Activated naive CD4-positive, alpha-beta T cell treated with anti-CD3 and anti-CD28 coated beads for 36 hours (primary cell): ENCODE results near the gene LYRM4. TPM values are rescaled to one million over a fixed set of nuclear protein-coding genes. Genes with fewer than 3 reads are reported as not detected.
A peak's percentile ranks its signal among the peaks of the same experiment; 100 is the strongest.

ENCODE experiments used
- CTCF ChIA-PET: fragments of 350-600 bp; sonication (Branson Sonifier 250); formaldehyde crosslinking; loops from one replicate; lab custom pipeline; 2021; ENCODE audit warnings: antibody characterized with exemption; lab: Charles Lee
- DNase-seq: peaks from one replicate; pipeline ENCODE4 v3.0.0-alpha.2; 2020
- H3K27ac Mint-ChIP-seq: one replicate; pipeline ENCODE4 v1.8.0; 2021; ENCODE audit warnings: mild to moderate bottlenecking, mixed read lengths
- H3K27me3 Mint-ChIP-seq: one replicate; pipeline ENCODE4 v1.8.0; 2021; ENCODE audit warnings: low read depth, mixed read lengths
- H3K36me3 Mint-ChIP-seq: one replicate; pipeline ENCODE4 v1.8.0; 2021; ENCODE audit warnings: low read depth, mixed read lengths
- H3K4me1 Mint-ChIP-seq: one replicate; pipeline ENCODE4 v1.8.0; 2021; ENCODE audit warnings: low read depth, mixed read lengths
- H3K4me3 Mint-ChIP-seq: one replicate; pipeline ENCODE4 v1.8.0; 2021; ENCODE audit warnings: mild to moderate bottlenecking, moderate library complexity, mixed read lengths
- H3K9me3 Mint-ChIP-seq: one replicate; pipeline ENCODE4 v1.8.0; 2021; ENCODE audit warnings: mixed read lengths
- intact Hi-C: fragments of 100-400 bp; cut with micrococcal nuclease; formaldehyde crosslinking; loops from one replicate; pipeline ENCODE4 v1.15.1; 2023
- total RNA-seq, 2 experiments: library from RNA; stranded (reverse); gene quantifications; one replicate each; pipeline ENCODE4 v1.2.3, GENCODE V29; 2021

The LYRM4 gene
- total RNA-seq, 2 experiments from 2014 or later = 46.2 to 51.6 TPM

DNA sequence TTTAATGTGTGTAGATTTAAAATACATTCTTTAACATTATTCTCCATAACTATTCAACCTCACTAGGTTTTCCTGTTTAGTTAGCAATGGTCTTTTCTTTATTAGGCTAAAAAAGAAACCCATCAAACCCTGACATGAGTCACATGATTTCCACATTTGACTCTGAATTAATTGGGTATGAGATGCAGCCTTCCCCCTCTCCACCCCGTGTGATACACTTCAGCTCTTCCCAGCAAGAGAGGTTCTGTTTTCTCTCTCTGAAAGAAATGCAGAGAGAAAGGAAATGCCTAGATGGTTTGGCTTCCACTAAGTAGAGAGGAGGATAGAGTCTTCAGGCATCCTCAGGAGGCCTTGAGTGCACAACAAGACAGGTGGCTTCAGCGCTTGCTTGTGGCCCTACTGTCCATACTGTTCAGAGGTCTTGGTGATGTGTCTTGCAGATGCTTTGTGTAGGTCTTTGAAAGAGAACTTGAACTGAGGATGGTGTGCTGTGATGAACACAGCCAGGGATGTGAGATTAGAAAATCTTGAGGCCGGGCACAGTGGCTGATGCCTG lies 17.9 kb upstream of the LYRM4 start:
- H3K27ac Mint-ChIP-seq = peak overlapping the region; percentile 96
- peak overlapping the region; percentile 34 for H3K4me3 Mint-ChIP-seq
- H3K36me3 Mint-ChIP-seq = peaks cover 5% of the 10 kb centered on the region
- H3K4me1 Mint-ChIP-seq = peaks cover 33% of the 10 kb centered on the region
- CTCF ChIA-PET = interaction anchor here (0.7 to 0.9 kb wide), 2 partner anchors 135 to 941 kb away, joined by 3 read pairs; no protein-coding TSS in a partner anchor
- intact Hi-C loops = no loop called here
- DNase-seq = peak; percentile 34
- H3K27me3 Mint-ChIP-seq = no peaks in the 10 kb centered on the region
- no peaks in the 10 kb centered on the region for H3K9me3 Mint-ChIP-seq

DNA sequence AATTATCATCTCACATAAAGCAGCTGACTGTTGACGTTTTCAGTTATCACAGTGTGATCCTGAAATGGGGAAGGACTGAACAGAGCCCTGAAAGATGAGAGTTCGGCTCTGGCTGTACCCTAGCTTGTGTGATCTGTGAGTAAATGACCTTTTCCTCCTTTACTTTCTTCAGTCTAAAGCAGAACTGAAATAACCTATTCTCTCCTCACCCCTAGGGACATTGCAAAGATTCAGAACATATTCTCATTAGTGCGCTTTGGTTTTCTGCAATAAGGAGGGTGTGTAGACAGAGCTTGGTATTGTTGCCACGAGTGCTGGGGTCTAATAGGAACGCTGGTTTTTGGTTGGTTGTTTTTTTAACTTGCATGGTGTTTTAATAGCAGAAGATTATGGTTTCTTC lies 17.3 kb upstream of the LYRM4 start:
- Mint-ChIP-seq H3K4me1 (peaks cover 39% of the 10 kb centered on the region), H3K27me3 (no peaks in the 10 kb centered on the region), H3K36me3 (peaks cover 8% of the 10 kb centered on the region), H3K27ac (peak overlapping the region; percentile 9), H3K4me3 (no peak overlapping the region), H3K9me3 (no peaks in the 10 kb centered on the region)
- intact Hi-C loops = no loop called here
- CTCF ChIA-PET = interaction anchor here (0.7 to 0.9 kb wide), 2 partner anchors 134 to 942 kb away, joined by 3 read pairs; no protein-coding TSS in a partner anchor
- no peak for DNase-seq

DNA sequence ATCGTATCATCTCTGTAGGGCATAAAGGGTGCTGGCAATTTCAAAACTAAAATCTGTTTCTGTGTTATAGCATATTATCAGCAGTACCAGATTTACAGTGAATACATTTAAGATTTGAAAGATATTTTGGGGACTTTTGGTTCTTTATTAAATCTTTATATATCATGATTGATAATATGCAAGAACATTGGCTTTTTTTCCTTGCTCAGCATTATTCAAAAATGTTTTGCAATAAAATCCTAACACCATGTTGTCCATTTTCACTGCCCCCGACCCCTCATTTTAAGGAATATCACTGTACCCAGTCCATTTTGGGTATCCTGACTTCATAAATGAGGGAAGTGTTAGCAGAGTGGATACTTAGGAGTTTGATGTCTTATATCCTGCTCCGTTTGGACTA lies 16.8 kb upstream of the LYRM4 start:
- CTCF ChIA-PET = interaction anchor here (0.7 to 0.9 kb wide), 2 partner anchors 134 to 942 kb away, joined by 3 read pairs; no protein-coding TSS in a partner anchor

DNA sequence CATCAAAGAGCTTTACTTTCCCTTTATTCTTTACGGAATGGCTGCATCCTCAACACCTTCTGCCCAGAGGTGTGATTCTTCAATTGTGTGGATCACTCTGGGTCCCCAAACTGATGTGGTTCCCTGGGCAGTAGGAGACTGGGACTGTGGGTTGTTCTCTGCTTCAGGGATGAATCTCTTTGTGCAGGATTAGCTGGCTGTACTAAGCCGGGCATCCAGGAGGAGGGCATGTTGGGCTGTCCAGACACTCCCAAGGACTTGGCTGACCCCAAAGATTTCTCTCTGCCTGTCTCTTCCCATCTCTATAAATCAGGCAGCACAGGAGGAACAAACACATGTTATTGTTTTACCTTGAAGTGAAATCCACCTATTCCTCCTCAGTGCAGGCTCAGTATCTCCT lies 15.8 kb upstream of the LYRM4 start:
- Mint-ChIP-seq H3K4me1 (peaks cover 37% of the 10 kb centered on the region), H3K27me3 (no peaks in the 10 kb centered on the region), H3K27ac (no peak overlapping the region), H3K9me3 (no peaks in the 10 kb centered on the region), H3K4me3 (no peak overlapping the region), H3K36me3 (peaks cover 15% of the 10 kb centered on the region)
- no peak for DNase-seq
- intact Hi-C loops = no loop called here
- CTCF ChIA-PET = interaction anchor here (1.2 to 1.5 kb wide), 2 partner anchors 9 to 11 kb away, joined by 4 read pairs; no protein-coding TSS in a partner anchor

More for the DNA sequence above, 16.8 kb upstream of the LYRM4 start:
- peaks cover 42% of the 10 kb centered on the region for H3K4me1 Mint-ChIP-seq
- no peaks in the 10 kb centered on the region for H3K9me3 Mint-ChIP-seq
- intact Hi-C loops = no loop called here
- H3K27ac Mint-ChIP-seq = no peak overlapping the region
- no peaks in the 10 kb centered on the region for H3K27me3 Mint-ChIP-seq
- no peak overlapping the region for H3K4me3 Mint-ChIP-seq
- H3K36me3 Mint-ChIP-seq = peaks cover 11% of the 10 kb centered on the region
- no peak for DNase-seq

DNA sequence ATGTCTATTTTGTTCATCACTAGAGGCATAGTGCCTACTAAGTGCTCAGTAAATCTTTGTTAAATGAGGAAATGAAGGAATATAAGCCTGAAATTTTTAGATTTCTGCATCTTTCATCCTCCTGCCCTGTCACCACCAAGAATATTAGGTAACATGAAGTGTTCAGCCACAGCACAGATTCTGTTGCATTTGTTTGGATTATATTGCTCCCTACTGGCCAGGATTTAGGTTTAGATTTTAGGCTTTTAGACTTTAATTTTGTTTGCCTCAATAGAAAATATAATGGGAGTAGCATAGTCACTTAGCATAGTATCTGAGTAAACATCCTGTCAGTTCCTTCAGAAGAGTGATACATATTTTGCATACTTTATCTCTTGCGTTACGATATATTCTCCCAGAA lies 14.7 kb upstream of the LYRM4 start:
- no peaks in the 10 kb centered on the region for H3K9me3 Mint-ChIP-seq
- H3K36me3 Mint-ChIP-seq = peaks cover 15% of the 10 kb centered on the region
- no peak overlapping the region for H3K27ac Mint-ChIP-seq
- no peak for DNase-seq
- H3K4me1 Mint-ChIP-seq = peaks cover 33% of the 10 kb centered on the region
- intact Hi-C loops = no loop called here
- CTCF ChIA-PET = no interaction called here
- no peaks in the 10 kb centered on the region for H3K27me3 Mint-ChIP-seq
- no peak overlapping the region for H3K4me3 Mint-ChIP-seq

DNA sequence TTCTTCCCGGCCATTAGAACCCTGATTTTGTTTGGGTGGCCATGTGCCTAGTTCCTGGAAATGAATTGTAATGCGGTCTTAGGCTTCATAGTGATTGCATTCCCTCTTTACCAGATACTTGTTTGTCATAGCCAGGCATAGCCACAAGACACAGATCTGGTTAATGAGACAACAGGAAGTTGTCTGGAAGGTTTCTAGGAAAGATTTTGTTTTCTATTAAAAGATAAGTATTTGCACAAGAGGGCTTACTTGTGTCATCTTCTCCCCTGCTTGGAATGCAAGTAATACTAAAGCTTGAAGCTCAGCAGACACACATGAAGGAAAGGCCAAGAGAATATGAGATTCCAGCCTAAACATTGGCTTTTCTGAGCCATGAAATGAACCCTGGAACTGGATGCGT lies 13.5 kb upstream of the LYRM4 start:
- Mint-ChIP-seq H3K27ac (no peak overlapping the region), H3K4me1 (peaks cover 22% of the 10 kb centered on the region), H3K4me3 (no peak overlapping the region), H3K36me3 (peaks cover 14% of the 10 kb centered on the region), H3K9me3 (no peaks in the 10 kb centered on the region), H3K27me3 (no peaks in the 10 kb centered on the region)
- intact Hi-C loops = no loop called here
- CTCF ChIA-PET = no interaction called here
- no peak for DNase-seq

DNA sequence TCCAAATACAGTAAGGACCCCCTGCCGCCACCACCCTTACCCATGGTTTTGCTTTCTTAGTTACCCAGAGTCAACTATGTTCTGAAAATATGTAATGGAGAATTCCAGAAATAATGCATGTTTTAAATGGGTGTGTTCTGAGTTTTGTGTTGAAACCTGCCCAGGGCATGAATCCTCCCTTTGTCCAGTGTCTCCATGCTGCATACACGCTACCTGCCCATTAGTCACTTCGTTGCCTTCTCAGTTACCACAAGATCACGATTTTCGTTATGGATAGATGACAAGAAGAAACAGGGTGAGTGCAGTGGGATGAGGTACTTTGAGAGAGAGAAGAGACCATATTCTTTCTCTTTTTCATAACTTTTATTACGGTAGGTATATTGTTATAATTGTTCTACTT lies 11.2 kb upstream of the LYRM4 start:
- Mint-ChIP-seq H3K27me3 (no peaks in the 10 kb centered on the region), H3K36me3 (peaks cover 17% of the 10 kb centered on the region), H3K9me3 (no peaks in the 10 kb centered on the region), H3K27ac (no peak overlapping the region), H3K4me1 (peaks cover 11% of the 10 kb centered on the region), H3K4me3 (no peak overlapping the region)
- no peak for DNase-seq
- intact Hi-C loops = no loop called here
- CTCF ChIA-PET = interaction anchor here (0.6 kb wide), 1 partner anchor 128 kb away, joined by 4 read pairs; no protein-coding TSS in a partner anchor

DNA sequence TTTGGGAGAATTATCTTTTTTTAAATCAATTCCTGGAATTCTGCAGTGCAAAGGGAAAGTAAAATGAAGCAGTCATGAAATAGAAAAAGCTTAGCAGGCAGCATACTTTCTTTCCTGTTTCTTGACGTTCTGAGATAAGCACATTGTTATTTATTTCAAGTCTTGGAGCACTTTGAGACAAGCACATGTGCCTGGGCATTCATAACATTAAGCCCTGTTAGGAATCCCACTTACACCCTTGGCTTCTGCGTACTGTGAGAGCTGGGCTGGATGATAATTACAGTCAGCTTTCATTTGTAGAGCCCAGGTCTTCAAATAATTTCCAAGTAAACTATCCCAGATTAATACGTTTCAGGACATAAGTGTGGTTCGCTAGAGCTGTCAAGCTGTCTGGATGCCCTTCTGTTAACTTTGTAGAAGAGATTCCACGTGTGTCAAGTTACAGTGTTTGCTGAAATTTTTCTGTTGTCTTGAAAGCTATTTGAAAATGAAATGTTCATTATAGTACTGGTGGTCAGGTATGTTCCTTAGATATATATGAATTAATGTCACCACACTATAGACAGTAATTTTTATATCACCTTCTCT lies 9.4 kb upstream of the LYRM4 start:
- H3K4me1 Mint-ChIP-seq = peaks cover 16% of the 10 kb centered on the region
- no peak overlapping the region for H3K4me3 Mint-ChIP-seq
- no peaks in the 10 kb centered on the region for H3K27me3 Mint-ChIP-seq
- intact Hi-C loops = no loop called here
- H3K9me3 Mint-ChIP-seq = no peaks in the 10 kb centered on the region
- CTCF ChIA-PET = interaction anchor here (1.0 kb wide), 1 partner anchor 12 kb away, joined by 3 read pairs; no protein-coding TSS in a partner anchor
- peaks cover 21% of the 10 kb centered on the region for H3K36me3 Mint-ChIP-seq
- H3K27ac Mint-ChIP-seq = no peak overlapping the region
- DNase-seq = no peak

DNA sequence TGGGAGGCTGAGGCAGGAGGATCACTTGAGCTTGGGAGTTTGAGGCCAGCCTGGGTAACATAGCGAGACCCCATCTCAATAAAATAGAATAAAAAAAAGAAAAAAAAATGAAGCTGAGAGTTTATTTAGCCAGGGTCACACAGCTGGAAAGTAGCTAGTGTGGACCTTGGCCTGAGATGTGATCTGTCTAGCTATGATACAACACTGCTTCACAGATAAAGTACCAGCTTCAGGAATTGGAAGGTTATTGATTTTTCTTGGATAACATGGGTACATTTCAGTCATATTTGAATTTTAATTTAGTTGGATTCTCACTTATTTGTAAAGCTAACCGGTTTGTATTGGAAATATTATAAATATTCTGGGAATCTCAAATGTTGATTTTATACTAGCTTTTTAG lies 5.7 kb upstream of the LYRM4 start:
- Mint-ChIP-seq H3K36me3 (peaks cover 14% of the 10 kb centered on the region), H3K27ac (no peak overlapping the region), H3K9me3 (no peaks in the 10 kb centered on the region), H3K4me1 (peaks cover 12% of the 10 kb centered on the region), H3K4me3 (no peak overlapping the region), H3K27me3 (no peaks in the 10 kb centered on the region)
- intact Hi-C loops = no loop called here
- no peak for DNase-seq
- CTCF ChIA-PET = interaction anchor here (0.6 to 2.6 kb wide), 6 partner anchors 10 to 123 kb away, joined by 3 to 8 read pairs (median 3); no protein-coding TSS in a partner anchor

DNA sequence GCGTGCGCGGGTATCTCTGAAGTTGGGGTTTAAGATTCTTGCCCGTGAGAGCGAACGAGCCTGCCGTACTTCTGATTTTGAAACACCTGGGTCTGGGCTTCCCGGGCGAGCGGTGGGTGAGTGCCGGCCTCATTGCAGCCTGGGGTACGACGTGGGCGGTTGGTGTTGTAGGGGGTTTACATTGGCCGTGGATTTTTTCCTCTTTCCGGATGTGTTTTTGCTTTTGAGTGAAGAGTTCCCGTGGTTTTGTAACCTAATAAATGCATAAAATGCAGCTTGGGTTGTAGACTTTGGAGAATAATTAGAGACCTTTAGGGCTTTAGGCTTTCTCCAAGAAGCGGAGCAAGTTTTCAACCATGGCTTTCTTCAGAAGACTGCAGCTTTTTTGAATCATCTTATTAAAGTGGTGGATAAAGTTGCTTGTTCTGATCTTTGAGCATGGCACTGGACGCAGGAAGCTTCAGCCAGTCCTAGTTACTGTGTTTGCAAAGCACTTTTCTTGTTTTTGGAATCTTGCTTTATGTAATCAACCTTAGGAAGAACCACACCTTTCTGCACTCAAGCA lies 877 bp upstream of the LYRM4 start:
- Mint-ChIP-seq H3K27me3 (no peaks in the 10 kb centered on the region), H3K27ac (peak overlapping the region; percentile 99), H3K36me3 (peaks cover 16% of the 10 kb centered on the region), H3K9me3 (no peaks in the 10 kb centered on the region), H3K4me3 (peak overlapping the region; percentile 95), H3K4me1 (peaks cover 31% of the 10 kb centered on the region)
- intact Hi-C loops = loop anchor here (1.0 to 5.0 kb wide), 3 partner anchors 19 to 256 kb away; no protein-coding TSS in a partner anchor
- DNase-seq = no peak
- CTCF ChIA-PET = interaction anchor here (0.7 kb wide), 1 partner anchor 44 kb away, joined by 3 read pairs; no protein-coding TSS in a partner anchor

DNA sequence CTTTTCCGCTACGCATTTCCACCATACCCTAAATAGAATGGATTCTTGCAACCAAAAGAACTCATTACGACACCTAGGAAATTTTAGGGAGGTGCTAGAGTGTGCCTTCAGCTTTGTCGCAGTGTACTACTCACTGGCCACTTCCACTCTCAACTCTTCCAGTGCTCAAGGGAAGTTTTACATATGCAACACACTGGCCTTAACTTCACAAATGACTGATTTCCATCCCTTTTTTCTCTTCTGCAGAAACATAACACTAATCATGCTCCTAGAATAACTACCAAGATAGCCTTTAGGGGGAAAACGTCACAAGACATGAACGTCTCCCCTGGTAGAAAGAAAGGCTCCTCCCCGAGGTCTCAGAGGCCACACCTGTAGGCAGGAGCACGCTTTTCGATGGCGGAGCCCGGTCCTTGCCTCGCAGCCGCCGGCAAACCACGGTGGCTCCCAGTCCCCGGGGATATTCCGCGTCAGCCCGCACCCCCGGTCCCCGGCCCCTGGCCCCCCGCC lies 584 bp downstream of the LYRM4 start:
- Mint-ChIP-seq H3K4me1 (peaks cover 26% of the 10 kb centered on the region), H3K27me3 (no peaks in the 10 kb centered on the region), H3K9me3 (no peaks in the 10 kb centered on the region), H3K36me3 (peaks cover 14% of the 10 kb centered on the region), H3K27ac (peak overlapping the region; percentile 94), H3K4me3 (peak overlapping the region; percentile 95)
- peak; percentile 66 for DNase-seq
- intact Hi-C loops = loop anchor here (1.0 to 5.0 kb wide), 5 partner anchors 43 to 257 kb away; no protein-coding TSS in a partner anchor
- CTCF ChIA-PET = interaction anchor here (0.6 to 1.3 kb wide), 2 partner anchors 116 to 1288 kb away, joined by 3 read pairs; no protein-coding TSS in a partner anchor

DNA sequence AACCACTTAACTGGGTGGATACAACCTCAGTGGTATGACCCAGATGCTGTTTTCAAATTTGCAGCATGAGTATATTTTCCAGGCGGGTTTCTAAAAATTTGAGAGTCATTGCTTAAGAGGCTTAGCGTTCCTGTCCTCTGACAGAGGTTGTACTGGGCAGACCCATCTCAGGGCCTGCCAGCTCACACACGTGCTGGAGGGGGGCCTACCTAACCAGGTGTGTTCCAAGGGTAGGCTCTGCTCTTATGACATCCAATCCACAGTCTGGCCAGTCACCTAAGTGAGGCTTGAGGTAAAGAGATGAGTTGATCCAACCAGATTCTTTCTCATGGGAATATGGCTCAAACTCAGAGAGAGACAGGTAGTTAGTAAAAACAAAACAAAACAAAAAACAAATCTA lies 1.3 kb downstream of the LYRM4 start:
- Mint-ChIP-seq H3K4me3 (peak overlapping the region; percentile 95), H3K27me3 (no peaks in the 10 kb centered on the region), H3K36me3 (peaks cover 18% of the 10 kb centered on the region), H3K9me3 (no peaks in the 10 kb centered on the region), H3K27ac (peak overlapping the region; percentile 94), H3K4me1 (peaks cover 24% of the 10 kb centered on the region)
- DNase-seq = no peak
- intact Hi-C loops = no loop called here
- CTCF ChIA-PET = interaction anchor here (0.6 to 1.3 kb wide), 2 partner anchors 115 to 1288 kb away, joined by 3 read pairs; no protein-coding TSS in a partner anchor
